Thyroid gland (tissue), 4 donors: ENCODE results near the gene COQ2.

Experiments
- CTCF ChIP-seq, 6 experiments: fragments of 200-600 bp in 3 of 6; fragments of 450-650 bp in 3 of 6; sonication (generic) in 3 of 6; IDR thresholded peaks; one replicate each; pipeline ENCODE4 v1.5.1; 2016 to 2019; ENCODE audit warnings: antibody characterized with exemption in 6 of 6, mild to moderate bottlenecking in 2 of 6, inconsistent platforms in 1 of 6, moderate library complexity in 1 of 6
- POLR2A ChIP-seq, 2 donors: fragments of 450-650 bp; IDR thresholded peaks; one replicate each; pipeline ENCODE4 v1.6.1; 2017; ENCODE audit warnings: antibody characterized with exemption in 2 of 2, mild to moderate bottlenecking in 2 of 2, moderate library complexity in 1 of 2

GRCh38 chr4:83237591-83237990, 47.0 kb downstream of the COQ2 start:
- no peak for TF ChIP-seq POLR2A (IDR thresholded peaks at IDR 0.05)
- no peak for TF ChIP-seq CTCF (IDR thresholded peaks at IDR 0.05)
